ENCODE data around the gene NENF.
"Not testable (repeated sequence)": the region's sequence is repeated elsewhere in the genome, so short reads cannot be mapped to it uniquely, and the experiment has no call there.

Gene NENF

GRCh38 chr1:212461916-212462660 lies 29.4 kb downstream of the NENF start:
- DNase-seq, result no peak

- no peak for DNase-seq
Measured at GRCh38 chr1:212463565-212464285, 31.0 kb downstream of the NENF start.

GRCh38 chr1:212465311-212465710 lies 32.6 kb downstream of the NENF start:
- no peak for DNase-seq

- no peak for DNase-seq
Measured at GRCh38 chr1:212466437-212466836, 33.7 kb downstream of the NENF start.

GRCh38 chr1:212466898-212467650 lies 34.4 kb downstream of the NENF start:
- DNase-seq, result no peak

GRCh38 chr1:212467843-212468482 lies 35.2 kb downstream of the NENF start:
- peak; percentile 85 for DNase-seq

GRCh38 chr1:212470059-212470458 lies 37.3 kb downstream of the NENF start:
- DNase-seq, result no peak

- DNase-seq, result no peak
Measured at GRCh38 chr1:212471286-212471685, 38.6 kb downstream of the NENF start.

- DNase-seq, result no peak
Measured at GRCh38 chr1:212471891-212472675, 39.4 kb downstream of the NENF start.

GRCh38 chr1:212473729-212474128 lies 41.0 kb downstream of the NENF start:
- no peak for DNase-seq

- no peak for DNase-seq
Measured at GRCh38 chr1:212475151-212475550, 42.4 kb downstream of the NENF start.

GRCh38 chr1:212475831-212476230 lies 43.1 kb downstream of the NENF start:
- DNase-seq, result not testable (repeated sequence)

GRCh38 chr1:212477014-212477679 lies 44.4 kb downstream of the NENF start:
- DNase-seq, result peak; percentile 86

- DNase-seq, result peak; percentile 40
Measured at GRCh38 chr1:212477680-212478466, 45.2 kb downstream of the NENF start.

GRCh38 chr1:212478467-212479025 lies 45.8 kb downstream of the NENF start:
- no peak for DNase-seq

- DNase-seq, result no peak
Measured at GRCh38 chr1:212479188-212479587, 46.5 kb downstream of the NENF start.

- not testable (repeated sequence) for DNase-seq
Measured at GRCh38 chr1:212480711-212481437, 48.2 kb downstream of the NENF start.

- DNase-seq, result no peak
Measured at GRCh38 chr1:212481438-212481767, 48.7 kb downstream of the NENF start.

GRCh38 chr1:212482006-212482636 lies 49.4 kb downstream of the NENF start:
- no peak for DNase-seq

Data from DMS153 (cell line).